ENCODE results near the gene SMYD3.

The SMYD3 gene

GRCh38 chr1:246383239-246383589 is 123.9 kb downstream of the SMYD3 start:
- no peaks in the 10 kb centered on the region for H3K9me3 ChIP-seq
- no peaks in the 10 kb centered on the region for H3K36me3 ChIP-seq
- no peak for TF ChIP-seq CTCF (IDR thresholded peaks at IDR 0.05; ENCODE audit: low read depth, low read length)

GRCh38 chr1:246382589-246383238 is 124.4 kb downstream of the SMYD3 start:
- H3K4me1 ChIP-seq: peaks cover 2% of the 10 kb centered on the region; the same call in 1 of the 2 replicates
- TF ChIP-seq CTCF (IDR thresholded peaks at IDR 0.05; ENCODE audit: low read depth, low read length): no peak
- no peaks in the 10 kb centered on the region for H3K36me3 ChIP-seq
- no peak overlapping the region for H3K4me3 ChIP-seq (ENCODE audit: low read depth, low read length)
- DNase-seq: no peak
- H3K9me3 ChIP-seq: no peaks in the 10 kb centered on the region
- H3K27me3 ChIP-seq: no peaks in the 10 kb centered on the region

More at GRCh38 chr1:246383239-246383589, 123.9 kb downstream of the SMYD3 start:
- DNase-seq: no peak
- Histone ChIP-seq H3K27me3 (no peaks in the 10 kb centered on the region), H3K4me1 (peaks cover 2% of the 10 kb centered on the region; the same call in 1 of the 2 replicates), H3K4me3 (ENCODE audit: low read depth, low read length) (no peak overlapping the region)

GRCh38 chr1:246381452-246381851 is 125.6 kb downstream of the SMYD3 start:
- Histone ChIP-seq H3K9me3 (no peaks in the 10 kb centered on the region), H3K4me1 (peaks cover 2% of the 10 kb centered on the region; the same call in 1 of the 2 replicates), H3K4me3 (ENCODE audit: low read depth, low read length) (no peak overlapping the region), H3K36me3 (no peaks in the 10 kb centered on the region), H3K27me3 (no peaks in the 10 kb centered on the region)
- TF ChIP-seq CTCF (IDR thresholded peaks at IDR 0.05; ENCODE audit: low read depth, low read length): no peak
- DNase-seq: no peak

- TF ChIP-seq CTCF (IDR thresholded peaks at IDR 0.05; ENCODE audit: low read depth, low read length): no peak
- no peaks in the 10 kb centered on the region for H3K27me3 ChIP-seq
- no peaks in the 10 kb centered on the region for H3K9me3 ChIP-seq
- H3K36me3 ChIP-seq: no peaks in the 10 kb centered on the region
- peaks cover 6% of the 10 kb centered on the region; the same call in 1 of the 2 replicates for H3K4me1 ChIP-seq
- H3K4me3 ChIP-seq (ENCODE audit: low read depth, low read length): no peak overlapping the region
- no peak for DNase-seq
Measured at GRCh38 chr1:246377625-246378153, 129.4 kb downstream of the SMYD3 start.

GRCh38 chr1:246373828-246374569 is 133.1 kb downstream of the SMYD3 start:
- no peak for DNase-seq
- Histone ChIP-seq H3K27me3 (no peaks in the 10 kb centered on the region), H3K9me3 (no peaks in the 10 kb centered on the region), H3K36me3 (no peaks in the 10 kb centered on the region), H3K4me1 (peaks cover 6% of the 10 kb centered on the region; the same call in 1 of the 2 replicates), H3K4me3 (ENCODE audit: low read depth, low read length) (no peak overlapping the region)
- TF ChIP-seq CTCF (IDR thresholded peaks at IDR 0.05; ENCODE audit: low read depth, low read length): no peak

- H3K4me1 ChIP-seq: peaks cover 9% of the 10 kb centered on the region; the same call in 1 of the 2 replicates
- no peak for DNase-seq
- no peaks in the 10 kb centered on the region for H3K27me3 ChIP-seq
- TF ChIP-seq CTCF (IDR thresholded peaks at IDR 0.05; ENCODE audit: low read depth, low read length): no peak
- no peaks in the 10 kb centered on the region for H3K36me3 ChIP-seq
- no peak overlapping the region for H3K4me3 ChIP-seq (ENCODE audit: low read depth, low read length)
- no peaks in the 10 kb centered on the region for H3K9me3 ChIP-seq
Measured at GRCh38 chr1:246372559-246372958, 134.5 kb downstream of the SMYD3 start.
